Measurements from ENCODE around the gene TSPAN18. TPM values are rescaled to one million over a fixed set of nuclear protein-coding genes. Genes with fewer than 3 reads are reported as not detected.

Gene TSPAN18
- total and polyA plus RNA-seq, 10 of the 15 experiments (the other 5 are each of a cell fraction or from before 2014, with no cell fraction given), result 0.02 to 0.77 (median 0.13) TPM; not detected in 1

DNA sequence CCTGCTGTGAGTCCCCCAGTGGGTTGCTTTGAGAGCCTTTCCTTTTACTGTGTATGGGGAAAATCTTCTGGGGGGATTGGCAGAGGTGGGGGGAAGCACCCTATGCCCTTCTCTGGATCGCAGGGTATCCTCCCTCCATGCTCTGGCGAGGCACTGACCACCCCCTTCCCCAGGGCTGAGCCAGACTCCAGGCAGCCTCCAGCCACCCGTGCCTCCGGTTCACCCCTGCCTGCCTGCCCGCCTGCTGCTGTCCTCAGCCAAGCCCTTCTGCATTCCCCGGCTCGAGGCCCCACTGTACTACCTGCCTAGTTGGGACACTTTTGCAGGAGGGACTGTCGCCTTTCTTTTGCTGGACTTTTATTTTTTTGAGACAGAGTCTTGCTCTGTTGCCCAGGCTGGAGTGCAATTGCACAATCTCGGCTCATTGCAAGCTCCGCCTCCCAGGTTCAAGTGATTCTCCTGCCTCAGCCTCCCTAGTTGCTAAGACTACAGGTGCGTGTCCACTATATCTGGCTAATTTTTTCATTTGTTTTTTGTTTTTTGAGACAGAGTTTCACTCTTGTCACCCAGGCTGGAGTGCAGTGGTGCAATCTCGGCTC, 247.7 kb downstream of the TSPAN18 start (continued):
- TF ChIP-seq, protein P1, sequence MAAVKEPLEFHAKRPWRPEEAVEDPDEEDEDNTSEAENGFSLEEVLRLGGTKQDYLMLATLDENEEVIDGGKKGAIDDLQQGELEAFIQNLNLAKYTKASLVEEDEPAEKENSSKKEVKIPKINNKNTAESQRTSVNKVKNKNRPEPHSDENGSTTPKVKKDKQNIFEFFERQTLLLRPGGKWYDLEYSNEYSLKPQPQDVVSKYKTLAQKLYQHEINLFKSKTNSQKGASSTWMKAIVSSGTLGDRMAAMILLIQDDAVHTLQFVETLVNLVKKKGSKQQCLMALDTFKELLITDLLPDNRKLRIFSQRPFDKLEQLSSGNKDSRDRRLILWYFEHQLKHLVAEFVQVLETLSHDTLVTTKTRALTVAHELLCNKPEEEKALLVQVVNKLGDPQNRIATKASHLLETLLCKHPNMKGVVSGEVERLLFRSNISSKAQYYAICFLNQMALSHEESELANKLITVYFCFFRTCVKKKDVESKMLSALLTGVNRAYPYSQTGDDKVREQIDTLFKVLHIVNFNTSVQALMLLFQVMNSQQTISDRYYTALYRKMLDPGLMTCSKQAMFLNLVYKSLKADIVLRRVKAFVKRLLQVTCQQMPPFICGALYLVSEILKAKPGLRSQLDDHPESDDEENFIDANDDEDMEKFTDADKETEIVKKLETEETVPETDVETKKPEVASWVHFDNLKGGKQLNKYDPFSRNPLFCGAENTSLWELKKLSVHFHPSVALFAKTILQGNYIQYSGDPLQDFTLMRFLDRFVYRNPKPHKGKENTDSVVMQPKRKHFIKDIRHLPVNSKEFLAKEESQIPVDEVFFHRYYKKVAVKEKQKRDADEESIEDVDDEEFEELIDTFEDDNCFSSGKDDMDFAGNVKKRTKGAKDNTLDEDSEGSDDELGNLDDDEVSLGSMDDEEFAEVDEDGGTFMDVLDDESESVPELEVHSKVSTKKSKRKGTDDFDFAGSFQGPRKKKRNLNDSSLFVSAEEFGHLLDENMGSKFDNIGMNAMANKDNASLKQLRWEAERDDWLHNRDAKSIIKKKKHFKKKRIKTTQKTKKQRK (IDR thresholded peaks at IDR 0.05; ENCODE audit: low read depth, low read length), result no peak
- no peak for TF ChIP-seq PAX8 (IDR thresholded peaks at IDR 0.05)
- no peak for TF ChIP-seq POU2F2 (IDR thresholded peaks at IDR 0.05; ENCODE audit: borderline replicate concordance, low read depth, low read length)
- no peak for TF ChIP-seq POLR2AphosphoS5 (IDR thresholded peaks at IDR 0.05; ENCODE audit: low read length)
- TF ChIP-seq SIX5 (IDR thresholded peaks at IDR 0.05; ENCODE audit: low read depth, low read length, severe bottlenecking), result no peak
- no peak for TF ChIP-seq CHD1 (IDR thresholded peaks at IDR 0.05; ENCODE audit: low read depth, low read length)
- TF ChIP-seq CBFB (IDR thresholded peaks at IDR 0.05; ENCODE audit: low read depth), result no peak
- no peak for TF ChIP-seq HDAC2 (IDR thresholded peaks at IDR 0.05)

GRCh38 chr11:44976576-44976975, 249.8 kb downstream of the TSPAN18 start:
- Histone ChIP-seq H3K9me3 (replicated peaks; ENCODE audit: control insufficient read depth, insufficient read depth, low read length) (no peaks in the 10 kb centered on the region), H3K27me3 (replicated peaks in 1 of 2; ENCODE audit: control insufficient read depth in 2 of 2, insufficient read depth in 2 of 2, low read length in 1 of 2) (no peaks in the 10 kb centered on the region), H4K20me1 (ENCODE audit: control insufficient read depth, insufficient read depth) (no peaks in the 10 kb centered on the region; the same call in 1 of the 2 replicates), H2AFZ (ENCODE audit: control insufficient read depth, low read depth, low read length) (no peak overlapping the region), H3K4me2 (ENCODE audit: control insufficient read depth, insufficient read depth) (no peak overlapping the region), H3K9ac (ENCODE audit: control insufficient read depth, insufficient read depth, low read length) (no peak overlapping the region), H3K4me3 (no peak overlapping the region), H3K4me1 (ENCODE audit: control insufficient read depth, insufficient read depth, low read length) (no peaks in the 10 kb centered on the region; the same call in 1 of the 2 replicates), H3K36me3 (ENCODE audit: control insufficient read depth in 2 of 2, insufficient read depth in 2 of 2, low read length in 1 of 2) (no peaks in the 10 kb centered on the region), H3K79me2 (ENCODE audit: control insufficient read depth, insufficient read depth, low read length) (no peaks in the 10 kb centered on the region), H3K27ac (ENCODE audit: control insufficient read depth, insufficient read depth) (no peak overlapping the region)
- no peak for DNase-seq (ENCODE audit: low read depth, low spot score)
- WGBS (ENCODE audit: insufficient coverage, insufficient replicate concordance, low lambda C conversion rate, missing lambda C conversion rate), result 39% methylated on average over 5 of the region's 5 CpGs
- BruUV-seq (replicated peaks), result no TSS peak
- CTCF ChIA-PET, result interaction anchor here (0.9 kb wide), 1 partner anchor 50 kb away, joined by 3 read pairs; no protein-coding TSS in a partner anchor
- no peak for FAIRE-seq
- SMC1A ChIA-PET (ENCODE audit: uncharacterized antibody, unreplicated experiment), result no interaction called here
- POLR2A ChIA-PET, result interaction anchor here (0.5 kb wide), 1 partner anchor 95 kb away, joined by 3 read pairs; no protein-coding TSS in a partner anchor
- in situ Hi-C loops (cut with MboI) (no loop called here), intact Hi-C loops (cut with micrococcal nuclease; ENCODE audit: unreplicated experiment) (no loop called here)
- RAD21 ChIA-PET (ENCODE audit: unreplicated experiment), result no interaction called here
- no peak for ATAC-seq
- TF ChIP-seq NFYA (IDR thresholded peaks at IDR 0.05; ENCODE audit: borderline replicate concordance, low read depth, low read length) (no peak), ATF3 (IDR thresholded peaks at IDR 0.05; ENCODE audit: borderline replicate concordance, extremely low read depth, low read depth, low read length) (no peak), TARDBP (IDR thresholded peaks at IDR 0.05; ENCODE audit: borderline replicate concordance) (no peak), SMARCA5 (IDR thresholded peaks at IDR 0.05) (no peak)
- TF ChIP-seq, protein P2, sequence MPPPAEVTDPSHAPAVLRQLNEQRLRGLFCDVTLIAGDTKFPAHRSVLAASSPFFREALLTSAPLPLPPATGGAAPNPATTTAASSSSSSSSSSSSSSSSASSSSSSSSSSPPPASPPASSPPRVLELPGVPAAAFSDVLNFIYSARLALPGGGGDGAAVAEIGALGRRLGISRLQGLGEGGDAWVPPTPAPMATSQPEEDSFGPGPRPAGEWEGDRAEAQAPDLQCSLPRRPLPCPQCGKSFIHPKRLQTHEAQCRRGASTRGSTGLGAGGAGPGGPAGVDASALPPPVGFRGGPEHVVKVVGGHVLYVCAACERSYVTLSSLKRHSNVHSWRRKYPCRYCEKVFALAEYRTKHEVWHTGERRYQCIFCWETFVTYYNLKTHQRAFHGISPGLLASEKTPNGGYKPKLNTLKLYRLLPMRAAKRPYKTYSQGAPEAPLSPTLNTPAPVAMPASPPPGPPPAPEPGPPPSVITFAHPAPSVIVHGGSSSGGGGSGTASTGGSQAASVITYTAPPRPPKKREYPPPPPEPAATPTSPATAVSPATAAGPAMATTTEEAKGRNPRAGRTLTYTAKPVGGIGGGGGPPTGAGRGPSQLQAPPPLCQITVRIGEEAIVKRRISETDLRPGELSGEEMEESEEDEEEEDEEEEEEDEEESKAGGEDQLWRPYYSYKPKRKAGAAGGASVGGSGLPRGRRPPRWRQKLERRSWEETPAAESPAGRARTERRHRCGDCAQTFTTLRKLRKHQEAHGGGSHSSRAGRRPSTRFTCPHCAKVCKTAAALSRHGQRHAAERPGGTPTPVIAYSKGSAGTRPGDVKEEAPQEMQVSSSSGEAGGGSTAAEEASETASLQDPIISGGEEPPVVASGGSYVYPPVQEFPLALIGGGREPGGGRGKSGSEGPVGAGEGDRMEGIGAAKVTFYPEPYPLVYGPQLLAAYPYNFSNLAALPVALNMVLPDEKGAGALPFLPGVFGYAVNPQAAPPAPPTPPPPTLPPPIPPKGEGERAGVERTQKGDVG (CRISPR knock-in tag; IDR thresholded peaks at IDR 0.05), result no peak
